OCI-LY7 (cell line): ENCODE data around the gene ROBO2.

Source experiments
- CTCF ChIP-seq: fragments of 200-600 bp; sonication (generic); conservative IDR thresholded peaks from 2 replicates; pipeline ENCODE4 v1.5.1; 2014; ENCODE audit warnings: mild to moderate bottlenecking, antibody characterized with exemption, low read length, moderate library complexity, mixed read lengths
- EZH2phosphoT487 ChIP-seq: fragments of 200-600 bp; sonication (generic); IDR thresholded peaks from 2 replicates; pipeline ENCODE4 v1.6.1; 2018; ENCODE audit warnings: low read depth, borderline replicate concordance, mild to moderate bottlenecking, mixed run types, antibody characterized with exemption, low read length, moderate library complexity, mixed read lengths

DNA sequence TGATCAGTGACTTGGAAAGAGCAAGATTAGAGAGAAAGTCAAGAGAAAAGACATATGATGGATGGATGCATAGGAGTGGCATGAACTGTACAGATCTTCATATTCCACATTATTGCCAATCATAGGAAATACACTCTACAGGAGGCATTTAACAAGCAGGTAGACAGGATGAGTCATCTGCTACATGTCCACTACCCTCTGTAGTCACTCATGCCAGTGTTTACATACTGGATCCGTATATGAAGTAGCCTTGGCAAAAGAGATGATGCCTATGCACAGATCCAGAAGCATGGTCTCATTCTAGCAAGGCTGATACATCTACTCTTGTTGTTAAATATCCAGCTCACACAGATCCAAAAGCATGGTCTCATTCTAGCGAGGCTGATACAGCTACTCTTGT is 632.1 kb downstream of the ROBO2 start:
- TF ChIP-seq CTCF = no peak
- TF ChIP-seq EZH2phosphoT487 = no peak
